Measurements from ENCODE around the gene CLCA4.

Gene CLCA4

DNA sequence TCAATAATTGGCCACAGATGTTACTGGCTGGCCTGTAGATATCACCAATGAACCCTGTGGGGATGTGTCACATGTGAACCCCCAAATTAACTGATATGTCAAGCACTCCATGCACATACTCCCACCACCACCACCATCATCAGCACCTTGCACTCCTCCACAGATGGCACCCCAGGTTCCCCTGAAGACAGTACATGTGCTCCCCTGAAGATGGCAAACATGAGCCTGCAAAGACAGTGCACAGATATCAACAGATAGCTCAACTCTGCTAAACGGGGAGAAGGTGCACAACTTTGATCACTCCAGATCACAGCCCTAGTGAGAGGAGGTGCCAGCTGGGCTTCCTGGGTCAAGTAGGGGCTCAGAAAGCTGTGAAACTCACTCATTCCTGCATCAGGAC is 74.4 kb downstream of the CLCA4 start:
- no peak for DNase-seq
